K562 (cell line): ENCODE data around the gene PFKL.

Experiments used
- ARID2 ChIP-seq: fragments of 450-650 bp; IDR thresholded peaks from 2 replicates; pipeline ENCODE4 v1.6.1; 2017; ENCODE audit warnings: antibody characterized with exemption, mild to moderate bottlenecking
- CBX1 ChIP-seq: sonication (generic); IDR thresholded peaks from 2 replicates; pipeline ENCODE4 v1.6.1; 2016; ENCODE audit warnings: antibody characterized with exemption, low read depth, mild to moderate bottlenecking
- EHMT2 ChIP-seq: fragments of 450-650 bp; IDR thresholded peaks from 2 replicates; pipeline ENCODE4 v1.6.1; 2018; ENCODE audit warnings: antibody characterized with exemption
- EP300 ChIP-seq: IDR thresholded peaks from 2 replicates; pipeline ENCODE4 v1.6.1; 2012; ENCODE audit warnings: low read length, improper control_type of control experiment
- FOXJ3 ChIP-seq: sonication (generic); formaldehyde crosslinking; IDR thresholded peaks from 2 replicates; pipeline ENCODE4 v1.4.0; 2020; ENCODE audit warnings: mild to moderate bottlenecking, missing genetic modification reagents
- GATAD2A ChIP-seq: fragments of 450-650 bp; IDR thresholded peaks from 2 replicates; pipeline ENCODE4 v1.6.1; 2017
- MXI1 ChIP-seq: IDR thresholded peaks from 2 replicates; pipeline ENCODE4 v1.6.1; 2011; ENCODE audit warnings: low read depth, mild to moderate bottlenecking, improper control_type of control experiment, low read length
- POLR2AphosphoS5 ChIP-seq: IDR thresholded peaks from 2 replicates; pipeline ENCODE4 v1.6.1; 2011; ENCODE audit warnings: mild to moderate bottlenecking, low read depth, low read length, moderate library complexity; ENCODE audit not compliant: control insufficient read depth, insufficient read depth
- RFX5 ChIP-seq: IDR thresholded peaks from 2 replicates; pipeline ENCODE4 v1.6.1; 2011; ENCODE audit warnings: low read depth, mild to moderate bottlenecking, improper control_type of control experiment, low read length
- TBL1XR1 ChIP-seq, 2 experiments: IDR thresholded peaks; 2 replicates each; pipeline ENCODE4 v1.6.1; 2012; ENCODE audit warnings: improper control_type of control experiment in 2 of 2, low read length in 2 of 2, mild to moderate bottlenecking in 1 of 2
- U2AF2 ChIP-seq: fragments of 200-400 bp; formaldehyde crosslinking; optimal IDR thresholded peaks from 2 replicates; pipeline ENCODE3; 2017; ENCODE audit warnings: low read depth, mild to moderate bottlenecking, low read length
- ZNF347 ChIP-seq: fragments of 450-650 bp; formaldehyde crosslinking; IDR thresholded peaks from 2 replicates; pipeline ENCODE4 v1.4.0; 2020; ENCODE audit warnings: low read depth, mild to moderate bottlenecking, moderate library complexity
- TF ChIP-seq, protein P1 (sequence below): conservative IDR thresholded peaks from 2 replicates; pipeline ENCODE4 v1.6.1; 2011; ENCODE audit warnings: low read depth, mild to moderate bottlenecking, low read length; ENCODE audit not compliant: control insufficient read depth
- TF ChIP-seq, protein P2 (sequence below): fragments of 250-450 bp; sonication (Bioruptor Pico); IDR thresholded peaks from 2 replicates; pipeline ENCODE4 v1.4.0; 2020

GRCh38 chr21:44354775-44355771, 55.2 kb downstream of the PFKL start:
- TF ChIP-seq EHMT2 (no peak), U2AF2 (no peak), POLR2AphosphoS5 (no peak), MXI1 (no peak), GATAD2A (no peak), ARID2 (no peak), ZNF347 (CRISPR knock-in tag) (no peak), RFX5 (no peak), FOXJ3 (CRISPR knock-in tag) (no peak), CBX1 (no peak), TBL1XR1 (IDR thresholded peaks at IDR 0.05; ENCODE audit: low read length in 2 of 2) (no peak), EP300 (no peak)
- TF ChIP-seq, protein P1, sequence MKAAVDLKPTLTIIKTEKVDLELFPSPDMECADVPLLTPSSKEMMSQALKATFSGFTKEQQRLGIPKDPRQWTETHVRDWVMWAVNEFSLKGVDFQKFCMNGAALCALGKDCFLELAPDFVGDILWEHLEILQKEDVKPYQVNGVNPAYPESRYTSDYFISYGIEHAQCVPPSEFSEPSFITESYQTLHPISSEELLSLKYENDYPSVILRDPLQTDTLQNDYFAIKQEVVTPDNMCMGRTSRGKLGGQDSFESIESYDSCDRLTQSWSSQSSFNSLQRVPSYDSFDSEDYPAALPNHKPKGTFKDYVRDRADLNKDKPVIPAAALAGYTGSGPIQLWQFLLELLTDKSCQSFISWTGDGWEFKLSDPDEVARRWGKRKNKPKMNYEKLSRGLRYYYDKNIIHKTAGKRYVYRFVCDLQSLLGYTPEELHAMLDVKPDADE: no peak
- TF ChIP-seq, protein P2, sequence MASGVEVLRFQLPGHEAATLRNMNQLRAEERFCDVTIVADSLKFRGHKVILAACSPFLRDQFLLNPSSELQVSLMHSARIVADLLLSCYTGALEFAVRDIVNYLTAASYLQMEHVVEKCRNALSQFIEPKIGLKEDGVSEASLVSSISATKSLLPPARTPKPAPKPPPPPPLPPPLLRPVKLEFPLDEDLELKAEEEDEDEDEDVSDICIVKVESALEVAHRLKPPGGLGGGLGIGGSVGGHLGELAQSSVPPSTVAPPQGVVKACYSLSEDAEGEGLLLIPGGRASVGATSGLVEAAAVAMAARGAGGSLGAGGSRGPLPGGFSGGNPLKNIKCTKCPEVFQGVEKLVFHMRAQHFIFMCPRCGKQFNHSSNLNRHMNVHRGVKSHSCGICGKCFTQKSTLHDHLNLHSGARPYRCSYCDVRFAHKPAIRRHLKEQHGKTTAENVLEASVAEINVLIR (CRISPR knock-in tag): no peak
